Stimulated activated naive CD8-positive, alpha-beta T cell treated with anti-CD3 and anti-CD28 coated beads, Interleukin-15, Interleukin-2, amounts not matched to agents 100 U/mL and 50 U/mL, for 24 hours (primary cell): ENCODE measurements around the gene SH2D3C.

Experiments
- ATAC-seq: fragments of 150-1000 bp; cut with Tn5 transposase; one replicate; pipeline ENCODE4 v1.10.0; 2021
- DNase-seq: peaks from one replicate; pipeline ENCODE4 v3.0.0; 2021

The SH2D3C gene

DNA sequence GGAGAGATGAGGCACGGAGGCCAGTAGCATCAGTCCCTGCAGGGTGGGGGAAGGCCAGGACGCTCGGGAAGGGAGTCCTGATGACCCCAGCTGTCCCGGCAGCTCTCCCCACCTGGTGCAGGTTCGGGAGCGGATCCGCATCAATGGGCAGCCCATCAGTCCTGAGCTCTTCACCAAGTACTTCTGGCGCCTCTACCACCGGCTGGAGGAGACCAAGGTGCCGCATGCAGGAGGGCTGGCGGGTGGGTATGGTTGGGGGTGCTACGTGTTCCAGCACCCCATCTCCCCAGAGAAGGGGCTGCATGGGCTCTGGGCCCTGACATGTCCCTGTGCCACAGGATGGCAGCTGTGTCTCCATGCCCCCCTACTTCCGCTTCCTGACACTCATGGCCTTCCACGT is 28.4 kb upstream of the SH2D3C start:
- no peak for DNase-seq
- no peak for ATAC-seq

DNA sequence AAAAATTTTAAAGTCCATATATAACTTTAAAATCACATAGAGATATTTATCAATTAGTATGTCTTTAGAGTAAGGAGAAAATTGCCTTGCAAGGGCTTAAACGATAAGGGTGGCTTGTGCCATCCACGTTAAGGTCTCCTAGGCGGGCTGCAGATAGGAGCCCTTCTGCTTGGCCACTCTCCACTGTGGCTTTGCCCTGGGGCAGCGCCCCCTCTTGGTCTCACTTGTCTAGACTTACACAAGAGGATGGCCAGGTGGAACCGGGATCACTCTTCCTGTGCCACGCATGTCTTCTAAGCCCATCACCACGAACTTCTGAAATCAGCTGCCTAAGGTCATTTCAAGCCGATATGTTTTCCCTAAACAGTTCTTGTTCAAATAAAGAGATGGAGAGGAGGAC is 27.2 kb upstream of the SH2D3C start:
- DNase-seq: peak; percentile 67
- ATAC-seq: no peak

DNA sequence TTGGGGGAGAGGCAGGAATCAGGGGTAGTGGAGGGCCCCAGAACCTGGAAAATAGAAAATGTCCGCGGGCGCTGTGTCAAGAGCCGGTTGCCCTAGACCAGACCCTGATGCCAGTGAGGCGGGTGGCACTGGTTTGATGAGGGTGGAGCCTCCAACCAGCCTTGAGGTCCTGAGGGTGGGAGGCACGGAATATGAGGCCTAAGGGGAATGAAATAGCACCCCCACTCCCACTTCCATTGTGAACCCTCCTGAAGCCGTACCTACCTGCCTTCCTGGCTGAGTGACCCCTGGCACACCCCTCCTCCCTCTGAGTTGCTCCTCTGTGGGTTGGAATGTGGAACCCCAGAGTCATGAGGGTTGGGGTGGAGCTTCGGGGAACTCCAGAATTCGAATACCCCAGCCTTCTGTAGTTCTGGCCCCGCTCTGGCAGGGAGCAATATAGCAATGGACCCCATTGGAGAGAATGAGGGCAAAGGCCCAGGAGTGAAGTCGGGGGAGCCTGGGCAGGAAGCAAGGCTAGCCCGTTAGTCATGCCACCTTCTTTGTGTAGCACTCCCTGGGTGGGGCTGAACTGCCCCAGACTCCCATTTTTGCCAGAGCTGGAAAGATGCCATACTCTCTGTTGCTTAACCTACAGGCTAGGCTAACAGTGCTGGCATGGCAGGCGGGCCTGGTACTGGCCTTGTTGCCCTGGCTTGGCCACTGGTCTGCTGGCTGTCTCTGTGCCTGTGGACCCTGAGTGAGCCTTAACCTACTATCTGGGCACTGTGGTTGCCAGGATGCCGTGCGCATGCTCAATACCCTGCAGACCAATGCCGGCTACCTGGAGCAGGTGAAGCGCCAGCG is 25.3 kb upstream of the SH2D3C start:
- DNase-seq: peak; percentile 37
- peak; percentile 6 for ATAC-seq

DNA sequence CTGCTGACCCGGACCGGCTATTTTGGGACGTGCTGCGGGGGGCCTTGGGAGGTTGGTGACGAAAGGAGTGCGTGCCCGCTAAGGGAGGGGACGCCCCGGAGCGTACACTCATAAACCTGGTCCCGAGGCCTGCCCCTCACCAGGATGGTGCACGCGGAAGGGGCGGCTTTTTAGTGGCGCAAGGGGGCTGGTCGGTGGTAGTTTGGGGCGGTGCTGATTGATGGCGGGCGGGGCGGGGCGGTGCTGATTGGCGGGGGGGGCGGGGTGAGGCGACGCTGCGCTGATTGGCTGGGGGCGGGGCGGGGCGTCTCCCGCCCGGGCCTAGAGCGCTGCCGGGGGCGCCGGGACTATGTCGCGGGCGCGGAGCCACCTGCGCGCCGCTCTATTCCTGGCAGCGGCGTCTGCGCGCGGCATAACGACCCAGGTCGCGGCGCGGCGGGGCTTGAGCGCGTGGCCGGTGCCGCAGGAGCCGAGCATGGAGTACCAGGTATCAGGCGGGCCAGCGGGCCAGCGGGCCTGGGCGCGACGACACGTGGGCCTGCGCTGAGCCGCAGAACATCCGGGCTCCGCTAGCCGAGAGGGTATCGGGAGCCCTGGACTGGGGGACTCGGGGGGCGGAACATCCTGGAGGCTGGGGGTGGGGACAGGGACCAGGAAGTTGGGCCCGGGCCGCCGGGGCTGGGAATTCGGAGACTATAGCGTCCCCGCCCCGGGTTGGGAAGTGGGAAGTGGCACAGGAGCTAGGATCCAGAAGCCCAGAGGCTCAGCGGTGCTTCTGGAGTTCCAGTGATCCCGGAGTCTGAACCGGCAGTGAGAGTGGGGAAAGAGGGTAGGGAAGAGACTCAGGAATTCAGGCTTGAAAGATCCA is 24.3 kb upstream of the SH2D3C start, which contains the start of gene FPGS:
FPGS (plus strand) TSS at position 307 of the 868 bp plus-strand sequence; CDS start at position 350, 43 bp downstream.
- ATAC-seq: peak; percentile 92
- DNase-seq: peak; percentile 90

DNA sequence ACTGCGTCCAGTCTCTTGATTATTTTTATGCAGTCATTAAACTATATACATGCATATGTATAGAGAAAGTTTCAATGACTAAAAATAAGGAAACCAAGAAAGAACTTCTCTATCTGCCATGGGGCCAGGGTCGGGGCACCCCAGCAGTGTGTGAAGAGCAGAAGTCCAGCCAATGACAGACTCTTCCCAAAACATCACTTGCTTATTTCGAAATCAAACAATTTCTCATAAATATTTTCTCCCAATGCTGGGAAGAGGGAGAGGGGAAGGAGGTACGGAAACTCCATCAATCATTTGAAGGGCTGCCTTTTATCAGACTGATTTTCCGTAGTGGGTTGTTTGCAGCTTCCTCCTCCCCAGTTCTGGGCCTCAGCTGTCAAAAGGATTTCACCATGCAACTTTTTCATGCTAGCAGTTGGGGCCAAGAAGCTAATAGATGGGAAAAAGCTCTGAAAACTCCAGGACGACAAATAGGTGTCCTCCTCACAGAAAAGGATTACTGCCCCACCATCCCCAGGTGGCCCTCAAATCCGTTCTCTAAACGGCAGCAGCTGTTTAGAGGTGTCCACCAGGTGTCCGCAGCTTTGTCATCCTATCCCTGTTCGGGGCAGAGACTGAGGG is 23.6 kb upstream of the SH2D3C start:
- ATAC-seq (no peak), DNase-seq (no peak)

DNA sequence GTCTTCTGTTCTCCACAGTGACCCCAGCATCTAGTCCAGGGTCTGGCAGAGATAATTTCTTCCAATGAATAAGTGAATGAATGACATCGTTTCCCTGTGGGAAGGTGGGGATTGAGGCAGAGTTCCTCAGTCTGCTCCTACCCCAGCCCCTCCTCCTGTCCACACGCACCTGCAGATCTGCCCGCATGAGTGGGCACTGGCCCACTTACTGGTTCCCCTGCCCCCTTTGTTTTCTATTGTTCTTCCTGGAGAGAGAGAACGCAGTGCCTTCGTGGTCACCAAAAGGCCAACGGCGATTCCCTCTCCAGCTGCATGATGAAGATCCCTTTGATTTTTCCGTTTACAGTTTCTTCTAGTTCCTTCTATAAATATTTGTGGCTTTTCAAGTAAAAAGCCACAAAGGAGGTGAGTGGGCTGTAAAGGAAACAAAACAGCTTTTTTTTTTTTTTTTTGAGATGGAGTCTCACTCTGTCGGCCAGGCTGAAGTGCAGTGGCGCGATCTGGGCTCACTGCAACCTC is 18.4 kb upstream of the SH2D3C start:
- DNase-seq: no peak
- ATAC-seq: no peak

DNA sequence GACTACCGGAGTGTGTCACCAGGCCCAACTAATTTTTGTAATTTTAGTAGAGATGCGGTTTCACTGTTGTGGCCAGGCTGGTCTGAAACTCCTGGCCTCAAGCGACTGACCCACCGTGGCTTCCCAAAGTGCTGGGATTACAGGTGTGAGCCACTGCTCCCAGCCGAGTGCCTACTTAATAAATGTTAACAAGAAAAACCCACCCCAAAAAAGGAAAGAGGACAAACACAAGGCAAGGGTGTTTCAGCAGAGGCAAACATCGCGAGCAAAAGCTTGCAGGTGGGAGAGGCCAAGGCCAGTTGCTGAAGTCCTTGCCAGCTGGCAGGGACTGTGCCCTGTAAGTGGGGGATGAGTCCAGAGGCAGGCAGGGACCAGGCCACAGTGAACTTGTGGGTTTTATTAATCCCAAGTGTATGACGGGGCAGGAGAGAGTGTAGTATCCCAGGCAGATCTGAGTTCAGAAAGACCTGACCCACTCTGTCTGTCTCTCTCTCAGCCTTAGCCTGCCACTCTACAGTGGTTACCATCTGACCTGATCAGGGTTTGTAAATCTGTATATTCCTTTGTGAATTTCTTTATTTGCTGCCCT is 17.9 kb upstream of the SH2D3C start:
- ATAC-seq (peak; percentile 42), DNase-seq (no peak)

DNA sequence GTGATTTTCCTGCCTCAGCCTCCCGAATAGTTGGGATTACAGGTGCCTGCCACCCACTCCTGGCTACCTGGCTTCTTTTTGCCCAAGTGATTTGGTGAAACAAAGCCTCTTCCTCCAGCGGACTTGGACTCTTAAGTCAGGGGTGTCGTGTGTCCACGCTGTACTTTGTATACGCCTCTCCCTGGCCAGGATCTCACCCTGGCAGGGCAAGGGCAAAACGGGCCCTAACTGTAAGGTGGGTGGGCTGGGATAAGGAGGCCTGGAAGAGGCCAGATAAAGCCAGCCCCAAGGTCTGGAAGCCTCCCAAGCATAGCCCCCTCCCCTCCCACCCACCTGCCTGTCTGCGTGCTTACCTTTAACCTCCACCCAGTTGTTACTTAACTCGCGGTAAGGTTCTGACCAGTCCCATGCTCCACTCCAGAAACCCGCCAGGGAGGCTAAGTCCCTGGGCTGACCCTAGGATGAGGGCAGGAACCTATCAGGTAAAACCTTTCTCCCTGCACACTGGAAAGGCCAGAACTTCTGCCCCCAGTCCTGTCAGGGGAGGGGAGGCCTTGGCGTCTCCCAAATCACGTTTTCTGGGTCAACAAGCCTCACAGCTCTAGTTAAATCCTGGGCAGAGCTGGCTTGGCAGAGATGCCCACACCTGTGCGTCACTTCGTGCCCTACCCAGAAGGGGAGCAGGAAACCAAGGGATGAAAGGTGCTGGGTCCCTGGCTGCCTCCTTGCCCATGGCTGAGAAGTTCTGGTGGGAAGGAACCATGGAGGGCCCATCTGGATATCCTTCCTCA is 15.7 kb upstream of the SH2D3C start:
- ATAC-seq (no peak), DNase-seq (no peak)

DNA sequence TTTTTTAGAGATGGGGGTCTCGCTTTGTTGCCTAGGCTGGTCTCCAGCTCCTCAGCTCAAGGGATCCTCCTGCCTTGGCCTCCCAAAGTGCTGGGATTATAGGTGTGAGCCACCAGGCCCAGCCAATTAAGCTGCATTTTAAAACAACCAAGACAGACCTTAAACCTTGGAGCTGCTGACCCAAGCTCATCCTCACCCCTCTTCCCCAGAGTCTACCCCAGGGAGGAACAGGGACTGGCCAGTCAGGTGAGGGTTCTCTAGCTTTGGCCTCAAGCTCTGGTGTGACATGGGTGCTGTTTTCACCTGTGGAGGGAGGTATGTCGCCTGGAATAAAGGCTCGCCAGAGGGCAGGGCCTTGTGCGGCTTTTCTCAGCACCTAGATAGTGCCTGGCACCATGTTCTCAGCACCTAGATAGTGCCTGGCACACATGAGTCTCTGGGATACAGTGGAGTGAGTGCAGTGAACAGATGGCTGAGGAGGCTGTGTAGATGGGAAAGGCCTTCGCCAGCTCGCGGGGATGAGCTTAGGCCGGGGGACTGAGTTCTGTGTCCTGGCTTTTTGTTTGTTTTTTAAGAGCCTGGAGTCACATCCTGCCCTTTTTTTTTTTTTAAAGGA is 14.7 kb upstream of the SH2D3C start:
- ATAC-seq: no peak
- no peak for DNase-seq

DNA sequence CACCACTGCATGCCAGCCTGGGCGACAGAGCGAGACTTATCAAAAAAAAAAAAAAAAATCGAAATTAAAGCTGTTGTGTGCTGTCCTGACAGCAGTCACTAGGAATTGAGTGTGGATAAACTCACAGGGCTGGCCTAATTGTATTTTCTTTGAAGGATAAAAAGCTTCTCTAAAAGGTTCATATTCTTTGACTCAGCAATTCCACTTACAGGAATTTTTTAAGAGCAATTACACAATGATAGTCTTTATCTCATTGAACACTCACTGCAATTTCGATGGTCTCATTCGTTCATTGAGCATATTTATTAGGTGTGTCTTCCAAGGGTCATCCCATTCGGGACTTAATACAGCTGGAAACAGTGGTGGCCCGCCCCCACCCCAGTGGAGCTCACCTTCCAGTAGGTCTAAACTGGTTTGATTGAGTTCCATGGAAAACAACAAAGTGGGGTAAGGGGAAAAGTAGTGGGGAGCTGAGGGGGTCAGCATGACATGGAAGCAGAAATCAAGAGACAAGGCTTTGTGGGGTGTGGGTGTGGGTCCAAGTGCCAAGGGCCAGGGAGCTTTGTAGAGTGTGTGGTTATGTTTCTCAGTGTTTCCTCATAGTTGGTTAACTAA is 14.1 kb upstream of the SH2D3C start:
- DNase-seq: no peak
- ATAC-seq: no peak

DNA sequence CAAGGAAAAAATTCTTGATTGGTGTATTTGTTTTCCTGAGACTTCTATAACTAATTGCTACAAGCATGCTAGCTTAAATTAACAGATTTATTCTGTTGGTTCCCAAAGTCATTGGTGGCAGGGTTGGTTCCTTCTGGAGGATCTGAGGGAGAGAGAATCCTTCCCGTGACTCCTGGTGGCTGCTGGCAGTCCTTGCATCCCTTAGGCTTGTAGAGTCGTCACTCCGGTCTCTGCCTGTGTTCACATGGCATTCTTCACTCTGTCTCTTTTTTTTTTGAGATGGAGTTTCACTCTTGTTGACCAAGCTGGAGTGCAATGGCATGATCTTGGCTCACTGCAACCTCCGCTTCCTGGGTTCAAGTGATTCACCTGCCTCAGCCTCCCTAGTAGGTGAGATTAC is 12.6 kb upstream of the SH2D3C start:
- ATAC-seq (no peak), DNase-seq (no peak)

DNA sequence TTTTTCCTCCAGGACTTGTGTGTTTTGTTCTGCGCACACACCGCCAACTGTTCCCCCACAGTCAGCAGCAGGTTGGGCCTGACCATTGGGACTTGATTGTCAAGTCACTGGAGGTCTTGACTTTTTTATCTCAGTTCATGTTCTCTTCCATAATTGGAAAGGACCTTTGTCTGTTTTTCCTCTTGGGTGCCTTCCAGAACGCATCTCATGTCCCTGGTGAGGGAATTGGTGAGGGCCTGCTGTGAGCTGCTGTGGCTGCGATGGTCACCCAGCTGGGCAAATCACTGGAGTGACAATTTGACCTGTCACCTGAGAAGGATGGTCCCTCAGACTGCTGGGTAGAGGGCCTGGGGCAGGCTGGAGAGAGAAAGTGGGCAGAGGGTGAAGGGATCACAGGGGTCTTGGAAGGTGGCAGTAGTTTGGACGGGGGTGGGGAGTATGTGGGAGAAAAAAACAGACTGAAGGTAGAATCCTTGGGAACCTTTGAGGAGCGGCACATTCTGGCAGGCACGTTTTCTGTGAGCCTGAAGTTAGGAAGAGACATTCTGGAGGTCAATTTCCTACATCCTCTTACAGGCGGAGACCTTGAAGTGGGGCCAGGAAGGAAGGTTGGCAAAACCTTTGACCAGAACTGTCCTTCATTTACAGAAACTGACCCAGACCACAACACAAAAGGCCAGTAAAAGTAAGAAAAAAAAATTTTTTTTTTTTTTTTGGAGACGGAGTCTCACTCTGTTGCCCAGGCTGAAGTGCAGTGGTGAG is 11.8 kb upstream of the SH2D3C start:
- DNase-seq (no peak), ATAC-seq (no peak)

DNA sequence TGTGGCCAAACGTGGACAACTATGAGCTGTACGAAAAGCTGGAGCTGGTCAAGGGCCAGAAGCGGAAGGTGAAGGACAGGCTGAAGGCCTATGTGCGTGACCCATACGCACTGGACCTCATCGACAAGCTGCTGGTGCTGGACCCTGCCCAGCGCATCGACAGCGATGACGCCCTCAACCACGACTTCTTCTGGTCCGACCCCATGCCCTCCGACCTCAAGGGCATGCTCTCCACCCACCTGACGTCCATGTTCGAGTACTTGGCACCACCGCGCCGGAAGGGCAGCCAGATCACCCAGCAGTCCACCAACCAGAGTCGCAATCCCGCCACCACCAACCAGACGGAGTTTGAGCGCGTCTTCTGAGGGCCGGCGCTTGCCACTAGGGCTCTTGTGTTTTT is 10.7 kb upstream of the SH2D3C start:
- DNase-seq: no peak
- ATAC-seq: no peak

DNA sequence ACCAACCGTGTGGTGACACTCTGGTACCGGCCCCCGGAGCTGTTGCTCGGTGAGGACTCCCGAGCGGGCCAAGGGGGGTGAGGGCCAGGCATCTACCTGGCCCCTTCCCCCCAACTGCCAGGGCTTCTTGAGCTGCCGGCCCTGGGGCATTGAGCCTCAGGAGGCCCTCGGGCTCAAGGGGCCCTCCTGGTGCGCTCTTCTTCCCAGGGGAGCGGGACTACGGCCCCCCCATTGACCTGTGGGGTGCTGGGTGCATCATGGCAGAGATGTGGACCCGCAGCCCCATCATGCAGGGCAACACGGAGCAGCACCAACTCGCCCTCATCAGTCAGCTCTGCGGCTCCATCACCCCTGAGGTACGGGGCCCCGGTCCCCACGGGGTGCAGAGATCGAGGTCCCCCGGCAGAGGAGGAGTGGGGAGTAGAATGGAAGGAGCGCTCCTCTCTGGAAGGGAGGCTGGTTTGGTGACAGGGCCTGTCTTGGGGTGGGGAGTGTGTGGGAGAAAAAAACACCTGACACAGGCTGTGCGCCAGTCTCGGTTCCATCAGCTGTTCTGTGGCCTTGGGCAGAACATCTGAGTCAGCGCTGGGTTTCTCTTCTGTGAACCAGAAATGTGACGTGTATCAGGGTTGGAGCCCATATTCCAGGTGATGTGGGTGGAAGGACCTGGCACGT is 10.0 kb upstream of the SH2D3C start:
- DNase-seq: peak; percentile 79
- ATAC-seq: peak; percentile 55

DNA sequence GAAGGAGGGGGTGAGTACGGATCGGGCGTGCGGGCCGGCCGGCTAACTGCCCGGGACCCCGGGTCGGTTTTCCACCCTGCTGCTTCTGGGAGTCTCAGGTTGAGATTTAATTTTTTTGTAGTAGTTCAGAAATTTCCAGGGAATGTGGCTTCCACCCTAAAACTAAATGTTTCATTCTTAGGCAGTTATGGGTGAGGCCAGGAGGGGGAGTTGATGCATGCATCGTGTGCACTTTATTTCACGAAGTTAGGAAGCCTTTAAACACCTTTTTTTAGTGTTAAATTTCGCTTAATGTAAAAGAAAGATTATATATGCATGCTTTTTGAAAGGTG is 8.3 kb upstream of the SH2D3C start:
- DNase-seq: no peak
- ATAC-seq: no peak

DNA sequence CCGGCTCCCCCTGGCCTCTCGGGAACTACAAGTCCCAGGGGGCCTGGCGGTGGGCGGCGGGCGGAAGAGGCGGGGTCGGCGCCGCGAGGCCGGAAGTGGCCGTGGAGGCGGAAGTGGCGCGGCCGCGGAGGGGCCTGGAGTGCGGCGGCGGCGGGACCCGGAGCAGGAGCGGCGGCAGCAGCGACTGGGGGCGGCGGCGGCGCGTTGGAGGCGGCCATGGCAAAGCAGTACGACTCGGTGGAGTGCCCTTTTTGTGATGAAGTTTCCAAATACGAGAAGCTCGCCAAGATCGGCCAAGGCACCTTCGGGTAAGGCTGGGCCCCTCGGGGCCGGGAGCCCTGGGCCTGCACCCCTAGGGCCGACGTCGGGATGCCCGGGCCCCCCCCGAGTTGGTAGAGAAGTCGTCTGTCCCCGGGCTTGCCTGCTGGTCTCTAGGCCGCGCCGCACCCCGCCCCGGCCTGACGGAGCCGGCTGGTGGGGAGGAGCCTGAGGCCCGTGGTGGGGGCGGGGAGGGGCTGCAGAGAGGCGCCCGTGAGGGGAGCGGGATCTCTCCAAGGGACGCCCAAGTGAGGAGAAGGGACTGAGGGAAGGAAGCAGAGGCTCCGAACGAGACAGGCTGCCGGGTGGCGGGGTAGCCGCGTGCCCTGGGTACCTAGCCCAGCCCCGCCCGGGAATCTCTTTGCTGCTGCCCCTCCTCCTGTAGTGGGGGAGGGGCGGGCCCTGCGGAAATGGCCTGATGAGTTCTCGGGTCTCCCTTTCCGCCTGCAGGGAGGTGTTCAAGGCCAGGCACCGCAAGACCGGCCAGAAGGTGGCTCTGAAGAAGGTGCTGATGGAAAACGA is 7.7 kb upstream of the SH2D3C start, which contains the start of gene CDK9:
CDK9 (plus strand) TSS at position 102 of the 840 bp plus-strand sequence; CDS start at position 217, 115 bp downstream.
- ATAC-seq (peak; percentile 71), DNase-seq (peak; percentile 95)

DNA sequence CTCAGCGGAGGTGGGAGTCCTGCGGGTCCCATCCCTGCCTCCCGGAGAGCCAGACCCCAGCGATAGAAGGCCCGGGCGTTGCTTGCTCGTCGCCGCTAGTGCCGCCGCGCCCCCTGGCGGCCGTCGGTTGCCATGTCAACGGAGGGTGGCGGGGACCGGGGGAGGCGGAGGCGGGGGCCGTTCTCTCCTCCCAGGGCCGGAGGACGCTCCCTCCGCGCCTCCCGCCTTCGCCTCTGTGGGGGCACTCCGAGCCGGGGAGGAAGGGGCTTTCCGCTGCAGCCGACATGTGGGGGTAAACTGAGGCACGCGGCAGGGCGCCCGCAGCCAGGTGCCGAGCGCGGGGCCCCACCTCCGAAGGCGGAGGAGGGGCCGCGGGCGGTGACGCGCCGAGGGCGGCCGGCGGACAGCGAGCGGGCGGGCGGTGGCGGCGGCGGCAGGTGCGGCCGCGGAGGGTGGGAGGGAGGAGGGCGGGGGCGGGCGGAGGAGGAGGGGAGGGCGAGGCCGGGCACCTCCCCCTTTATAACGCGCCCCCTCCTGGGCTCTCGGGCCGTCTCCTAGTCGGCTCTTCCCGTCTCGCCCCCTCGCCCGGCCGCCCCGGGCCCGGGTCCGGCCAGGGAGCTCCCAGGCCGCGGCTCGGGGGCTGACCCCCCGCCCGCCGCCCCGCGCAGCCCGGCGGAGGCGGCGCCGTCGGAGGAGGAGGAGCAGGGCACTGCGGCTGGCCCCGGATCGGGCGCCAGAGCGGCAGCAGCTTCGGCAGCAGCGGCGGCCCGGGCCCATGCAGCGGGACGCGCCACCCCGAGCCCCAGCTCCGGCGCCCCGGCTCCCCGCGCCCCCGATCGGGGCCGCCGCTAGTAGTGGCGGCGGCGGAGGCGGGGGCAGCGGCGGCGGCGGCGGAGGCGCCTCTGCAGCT is 6.8 kb upstream of the SH2D3C start:
- ATAC-seq: peak; percentile 28
- DNase-seq: peak; percentile 92
